ENCODE data around the gene IL22RA2. TPM values are rescaled to one million over a fixed set of nuclear protein-coding genes. Genes with fewer than 3 reads are reported as not detected.
"Not testable (repeated sequence)": the region's sequence is repeated elsewhere in the genome, so short reads cannot be mapped to it uniquely, and the experiment has no call there.

Gene IL22RA2
- total and polyA plus RNA-seq, 4 donors: 0.05 TPM; not detected in 3

- TF ChIP-seq RXRA (IDR thresholded peaks at IDR 0.05): peak in 1 of 2 donors; percentile 41
- TF ChIP-seq JUND (IDR thresholded peaks at IDR 0.05): no peak
- peak; percentile 19 for TF ChIP-seq YY1 (IDR thresholded peaks at IDR 0.05)
- TF ChIP-seq NR2F2 (IDR thresholded peaks at IDR 0.05): no peak
- TF ChIP-seq HNF4A (conservative IDR thresholded peaks at IDR 0.05): peak; percentile 41 to 62
- TF ChIP-seq REST (IDR thresholded peaks at IDR 0.05): no peak
- TF ChIP-seq RAD21 (IDR thresholded peaks at IDR 0.05): peak in 1 of 2 donors; percentile 12
- Histone ChIP-seq H3K27ac (ENCODE audit: low read depth in 1 of 2, low read length in 2 of 2) (no peak overlapping the region), H3K4me1 (ENCODE audit: control insufficient read depth in 4 of 4, insufficient read depth in 4 of 4, low read length in 3 of 4) (peaks cover 11 to 40% (median 28%) of the 10 kb centered on the region in 4 donors), H3K9me3 (ENCODE audit: control insufficient read depth in 4 of 4, low read length in 3 of 4) (no peaks in the 10 kb centered on the region), H3K9ac (ENCODE audit: low read depth in 1 of 2, low read length in 2 of 2) (no peak overlapping the region), H3K4me3 (ENCODE audit: low read depth in 1 of 3, low read length in 3 of 3) (no peak overlapping the region), H3K36me3 (ENCODE audit: control insufficient read depth in 4 of 4, insufficient read depth in 3 of 4, low read depth in 1 of 4, low read length in 3 of 4) (peaks cover 0 to 9% (median 2%) of the 10 kb centered on the region in 4 donors), H3K27me3 (ENCODE audit: control insufficient read depth in 4 of 4, insufficient read depth in 4 of 4, low read length in 3 of 4) (no peaks in the 10 kb centered on the region)
- no peak for DNase-seq (ENCODE audit: low spot score)
These were observed 37.5 kb upstream of the IL22RA2 start for GRCh38 chr6:137210903-137211302.

- no peak overlapping the region for H3K27ac ChIP-seq (ENCODE audit: low read depth in 1 of 2, low read length in 2 of 2)
- TF ChIP-seq SP1 (IDR thresholded peaks at IDR 0.05): no peak
- no peak for TF ChIP-seq JUND (IDR thresholded peaks at IDR 0.05)
- no peak for TF ChIP-seq GABPA (IDR thresholded peaks at IDR 0.05 in 1 of 2, conservative IDR thresholded peaks at IDR 0.05 in 1 of 2)
- no peak for TF ChIP-seq RAD21 (IDR thresholded peaks at IDR 0.05)
- no peak for TF ChIP-seq ZBTB33 (IDR thresholded peaks at IDR 0.05)
- no peak for TF ChIP-seq CTCF (IDR thresholded peaks at IDR 0.05; ENCODE audit: low read depth, low read length, missing input control)
- no peak for TF ChIP-seq YY1 (IDR thresholded peaks at IDR 0.05)
- TF ChIP-seq HNF4G (IDR thresholded peaks at IDR 0.05): no peak
- TF ChIP-seq REST (IDR thresholded peaks at IDR 0.05): no peak
- TF ChIP-seq RXRA (IDR thresholded peaks at IDR 0.05): no peak
- TF ChIP-seq NR2F2 (IDR thresholded peaks at IDR 0.05): no peak
- no peak overlapping the region for H3K9ac ChIP-seq (ENCODE audit: low read depth in 1 of 2, low read length in 2 of 2)
- peaks cover 4 to 24% (median 16%) of the 10 kb centered on the region in 4 donors for H3K4me1 ChIP-seq (ENCODE audit: control insufficient read depth in 4 of 4, insufficient read depth in 4 of 4, low read length in 3 of 4)
- no peak for DNase-seq (ENCODE audit: low spot score)
- H3K9me3 ChIP-seq (ENCODE audit: control insufficient read depth in 4 of 4, low read length in 3 of 4): no peaks in the 10 kb centered on the region
- H3K4me3 ChIP-seq (ENCODE audit: low read depth in 1 of 3, low read length in 3 of 3): no peak overlapping the region
- peaks cover 6 to 32% (median 21%) of the 10 kb centered on the region in 4 donors for H3K36me3 ChIP-seq (ENCODE audit: control insufficient read depth in 4 of 4, insufficient read depth in 3 of 4, low read depth in 1 of 4, low read length in 3 of 4)
- WGBS: 98% methylated on average over 7 of the region's 7 CpGs
- no peaks in the 10 kb centered on the region for H3K27me3 ChIP-seq (ENCODE audit: control insufficient read depth in 4 of 4, insufficient read depth in 4 of 4, low read length in 3 of 4)
These were observed 34.8 kb upstream of the IL22RA2 start for GRCh38 chr6:137208279-137208678.

- H3K4me3 ChIP-seq (ENCODE audit: low read depth in 1 of 3, low read length in 3 of 3); H3K9me3 ChIP-seq (ENCODE audit: control insufficient read depth in 4 of 4, low read length in 3 of 4); DNase-seq (ENCODE audit: low spot score); H3K27me3 ChIP-seq (ENCODE audit: control insufficient read depth in 4 of 4, insufficient read depth in 4 of 4, low read length in 3 of 4); H3K9ac ChIP-seq (ENCODE audit: low read depth in 1 of 2, low read length in 2 of 2); H3K27ac ChIP-seq (ENCODE audit: low read depth in 1 of 2, low read length in 2 of 2): not testable (repeated sequence)
- Histone ChIP-seq H3K36me3 (ENCODE audit: control insufficient read depth in 4 of 4, insufficient read depth in 3 of 4, low read depth in 1 of 4, low read length in 3 of 4) (peaks cover 6 to 38% (median 27%) of the 10 kb centered on the region in 4 donors), H3K4me1 (ENCODE audit: control insufficient read depth in 4 of 4, insufficient read depth in 4 of 4, low read length in 3 of 4) (peaks cover 4 to 24% (median 14%) of the 10 kb centered on the region in 4 donors)
- 96% methylated on average over 3 of the region's 3 CpGs for WGBS
These were observed 34.0 kb upstream of the IL22RA2 start for GRCh38 chr6:137207457-137207856.
